Measurements from ENCODE around the gene DALRD3.

Gene DALRD3

GRCh38 chr3:48974076-48974864 is 44.1 kb downstream of the DALRD3 start:
- no peak for DNase-seq (ENCODE audit: low spot score)

- DNase-seq (ENCODE audit: low spot score), result no peak
These were observed 47.8 kb downstream of the DALRD3 start for GRCh38 chr3:48970586-48970985.

GRCh38 chr3:48966876-48967361 is 51.5 kb downstream of the DALRD3 start:
- no peak for DNase-seq (ENCODE audit: low spot score)

- no peak for DNase-seq (ENCODE audit: low spot score)
These were observed 52.0 kb downstream of the DALRD3 start for GRCh38 chr3:48966367-48966766.
